KG1 (cell line): ENCODE results near the gene DGUOK.
A peak's percentile ranks its signal among the peaks of the same experiment; 100 is the strongest.

Experiments
- DNase-seq: peaks from one replicate; lab custom pipeline; 2025; lab: John Stamatoyannopoulos, UW

Gene DGUOK

GRCh38 chr2:73952499-73953446 lies 26.1 kb downstream of the DGUOK start:
- no peak for DNase-seq

- no peak for DNase-seq
Measured at GRCh38 chr2:73956218-73956865, 29.7 kb downstream of the DGUOK start.

GRCh38 chr2:73961274-73961673 lies 34.6 kb downstream of the DGUOK start:
- no peak for DNase-seq

GRCh38 chr2:73961823-73962615 lies 35.3 kb downstream of the DGUOK start:
- no peak for DNase-seq

GRCh38 chr2:73962798-73963197 lies 36.1 kb downstream of the DGUOK start:
- no peak for DNase-seq

GRCh38 chr2:73963385-73964120 lies 36.9 kb downstream of the DGUOK start:
- DNase-seq: no peak

GRCh38 chr2:73964223-73964622 lies 37.5 kb downstream of the DGUOK start:
- DNase-seq: no peak

GRCh38 chr2:73965053-73965452 lies 38.4 kb downstream of the DGUOK start:
- DNase-seq: no peak

GRCh38 chr2:73968357-73968937 lies 41.8 kb downstream of the DGUOK start:
- no peak for DNase-seq

GRCh38 chr2:73969356-73969755 lies 42.7 kb downstream of the DGUOK start:
- DNase-seq: no peak

GRCh38 chr2:73970141-73970803 lies 43.6 kb downstream of the DGUOK start:
- DNase-seq: no peak

- DNase-seq: peak; percentile 84
Measured at GRCh38 chr2:73970850-73971471, 44.3 kb downstream of the DGUOK start.

- no peak for DNase-seq
Measured at GRCh38 chr2:73971722-73972121, 45.0 kb downstream of the DGUOK start.

GRCh38 chr2:73972846-73973245 lies 46.2 kb downstream of the DGUOK start:
- no peak for DNase-seq

- no peak for DNase-seq
Measured at GRCh38 chr2:73975731-73976130, 49.1 kb downstream of the DGUOK start.

- no peak for DNase-seq
Measured at GRCh38 chr2:73976803-73977202, 50.1 kb downstream of the DGUOK start.

- DNase-seq: no peak
Measured at GRCh38 chr2:73977466-73977865, 50.8 kb downstream of the DGUOK start.

GRCh38 chr2:73979021-73979420 lies 52.3 kb downstream of the DGUOK start:
- peak; percentile 33 for DNase-seq

GRCh38 chr2:73979686-73980085 lies 53.0 kb downstream of the DGUOK start:
- no peak for DNase-seq

GRCh38 chr2:73980566-73980965 lies 53.9 kb downstream of the DGUOK start:
- no peak for DNase-seq
